HG02884 (cell line): ENCODE measurements around the gene DDAH1.

Experiments used
- ATAC-seq: cut with Tn5 transposase; IDR thresholded peaks from one replicate; pipeline ENCODE4 v1.9.1; 2021; ENCODE audit warnings: mild to moderate bottlenecking, moderate library complexity; ENCODE audit not compliant: unreplicated experiment

Gene DDAH1

GRCh38 chr1:85333186-85333585, 131.8 kb downstream of the DDAH1 start:
- ATAC-seq = no peak

GRCh38 chr1:85332575-85332974, 132.4 kb downstream of the DDAH1 start:
- ATAC-seq = no peak

- peak; percentile 53 for ATAC-seq
Measured at GRCh38 chr1:85330711-85331290, 134.2 kb downstream of the DDAH1 start.

GRCh38 chr1:85330214-85330631, 134.7 kb downstream of the DDAH1 start:
- ATAC-seq = no peak

- no peak for ATAC-seq
Measured at GRCh38 chr1:85328713-85329397, 136.1 kb downstream of the DDAH1 start.

GRCh38 chr1:85327759-85328158, 137.2 kb downstream of the DDAH1 start:
- ATAC-seq = no peak

- no peak for ATAC-seq
Measured at GRCh38 chr1:85326851-85327250, 138.1 kb downstream of the DDAH1 start.

GRCh38 chr1:85326336-85326735, 138.6 kb downstream of the DDAH1 start:
- no peak for ATAC-seq

GRCh38 chr1:85325920-85326319, 139.0 kb downstream of the DDAH1 start:
- no peak for ATAC-seq

GRCh38 chr1:85323770-85324169, 141.2 kb downstream of the DDAH1 start:
- ATAC-seq = no peak

GRCh38 chr1:85322655-85323054, 142.3 kb downstream of the DDAH1 start:
- no peak for ATAC-seq

- ATAC-seq = peak; percentile 71
Measured at GRCh38 chr1:85321237-85321964, 143.6 kb downstream of the DDAH1 start.

- ATAC-seq = no peak
Measured at GRCh38 chr1:85320371-85321131, 144.4 kb downstream of the DDAH1 start.

GRCh38 chr1:85319931-85320330, 145.0 kb downstream of the DDAH1 start:
- ATAC-seq = no peak

- ATAC-seq = no peak
Measured at GRCh38 chr1:85319491-85319890, 145.5 kb downstream of the DDAH1 start.

- ATAC-seq = no peak
Measured at GRCh38 chr1:85318217-85318616, 146.7 kb downstream of the DDAH1 start.

- ATAC-seq = no peak
Measured at GRCh38 chr1:85317560-85317959, 147.4 kb downstream of the DDAH1 start.

GRCh38 chr1:85316321-85316720, 148.6 kb downstream of the DDAH1 start:
- ATAC-seq = no peak

GRCh38 chr1:85315789-85316188, 149.2 kb downstream of the DDAH1 start:
- ATAC-seq = no peak

- ATAC-seq = no peak
Measured at GRCh38 chr1:85314726-85315125, 150.2 kb downstream of the DDAH1 start.
